ENCODE measurements around the gene CASP8AP2.
"Not testable (repeated sequence)": the region's sequence is repeated elsewhere in the genome, so short reads cannot be mapped to it uniquely, and the experiment has no call there.

Gene CASP8AP2

GRCh38 chr6:89829472-89830169 is at the start of gene CASP8AP2:
TSS of gene CASP8AP2 (plus strand) at chr6:89829880.
- peak; percentile 99 for DNase-seq (ENCODE audit: low read depth, low spot score)

- DNase-seq (ENCODE audit: low read depth, low spot score): no peak
Observed at GRCh38 chr6:89781070-89782034, 48.3 kb upstream of the CASP8AP2 start.

- no peak for DNase-seq (ENCODE audit: low read depth, low spot score)
Observed at GRCh38 chr6:89782222-89782621, 47.5 kb upstream of the CASP8AP2 start.

GRCh38 chr6:89783293-89783692 is 46.4 kb upstream of the CASP8AP2 start:
- not testable (repeated sequence) for DNase-seq (ENCODE audit: low read depth, low spot score)

GRCh38 chr6:89784838-89785237 is 44.8 kb upstream of the CASP8AP2 start:
- DNase-seq (ENCODE audit: low read depth, low spot score): no peak

- no peak for DNase-seq (ENCODE audit: low read depth, low spot score)
Observed at GRCh38 chr6:89786970-89787369, 42.7 kb upstream of the CASP8AP2 start.

GRCh38 chr6:89787660-89788328 is 41.9 kb upstream of the CASP8AP2 start:
- no peak for DNase-seq (ENCODE audit: low read depth, low spot score)

GRCh38 chr6:89789980-89790379 is 39.7 kb upstream of the CASP8AP2 start:
- DNase-seq (ENCODE audit: low read depth, low spot score): no peak

GRCh38 chr6:89790403-89790802 is 39.3 kb upstream of the CASP8AP2 start:
- no peak for DNase-seq (ENCODE audit: low read depth, low spot score)

- peak; percentile 34 for DNase-seq (ENCODE audit: low read depth, low spot score)
Observed at GRCh38 chr6:89792881-89793280, 36.8 kb upstream of the CASP8AP2 start.

GRCh38 chr6:89793586-89793985 is 36.1 kb upstream of the CASP8AP2 start:
- peak; percentile 26 for DNase-seq (ENCODE audit: low read depth, low spot score)

- no peak for DNase-seq (ENCODE audit: low read depth, low spot score)
Observed at GRCh38 chr6:89794324-89794723, 35.4 kb upstream of the CASP8AP2 start.

- DNase-seq (ENCODE audit: low read depth, low spot score): peak; percentile 96
Observed at GRCh38 chr6:89797317-89797716, 32.4 kb upstream of the CASP8AP2 start.

GRCh38 chr6:89799096-89799495 is 30.6 kb upstream of the CASP8AP2 start:
- no peak for DNase-seq (ENCODE audit: low read depth, low spot score)

- no peak for DNase-seq (ENCODE audit: low read depth, low spot score)
Observed at GRCh38 chr6:89799756-89800155, 29.9 kb upstream of the CASP8AP2 start.

GRCh38 chr6:89803271-89803670 is 26.4 kb upstream of the CASP8AP2 start:
- no peak for DNase-seq (ENCODE audit: low read depth, low spot score)

GRCh38 chr6:89805814-89806371 is 23.8 kb upstream of the CASP8AP2 start:
- DNase-seq (ENCODE audit: low read depth, low spot score): peak; percentile 15

GRCh38 chr6:89807581-89807980 is 22.1 kb upstream of the CASP8AP2 start:
- DNase-seq (ENCODE audit: low read depth, low spot score): no peak

- not testable (repeated sequence) for DNase-seq (ENCODE audit: low read depth, low spot score)
Observed at GRCh38 chr6:89813422-89813821, 16.3 kb upstream of the CASP8AP2 start.

GRCh38 chr6:89817481-89817880 is 12.2 kb upstream of the CASP8AP2 start:
- no peak for DNase-seq (ENCODE audit: low read depth, low spot score)

- peak; percentile 58 for DNase-seq (ENCODE audit: low read depth, low spot score)
Observed at GRCh38 chr6:89818977-89819335, 10.7 kb upstream of the CASP8AP2 start.

All from astrocyte of the hippocampus (primary cell).